K562 (cell line): ENCODE data around the gene HIGD1C. TPM values are rescaled to one million over a fixed set of nuclear protein-coding genes. Genes with fewer than 3 reads are reported as not detected.

Source experiments
- ELF1 ChIP-seq: fragments of 200-800 bp; sonication (Bioruptor generic); IDR thresholded peaks from 2 replicates; pipeline ENCODE4 v1.6.1; 2016; ENCODE audit warnings: missing genetic modification characterization, missing compliant biosample characterization
- JUN ChIP-seq, 2 experiments: sonication (generic) in 1 of 2; formaldehyde crosslinking in 1 of 2; IDR thresholded peaks; 2 replicates each; pipeline versions ENCODE4 v1.6.1 to v1.8.0; 2012 to 2022; ENCODE audit warnings: borderline replicate concordance in 2 of 2, mild to moderate bottlenecking in 2 of 2, improper control_type of control experiment in 1 of 2, low read depth in 1 of 2, low read length in 1 of 2, missing genetic modification reagents in 1 of 2
- MBD1 ChIP-seq: fragments of 250-450 bp; sonication (Bioruptor Pico); IDR thresholded peaks from 2 replicates; pipeline ENCODE4 v1.8.0; 2022; ENCODE audit warnings: inconsistent platforms
- MBD2 ChIP-seq: sonication (generic); IDR thresholded peaks from 2 replicates; pipeline ENCODE4 v1.6.1; 2016; ENCODE audit warnings: low read depth, borderline replicate concordance
- MYBL2 ChIP-seq, 2 experiments: fragments of 450-650 bp in 1 of 2; sonication (generic) in 1 of 2; formaldehyde crosslinking in 1 of 2; IDR thresholded peaks; 2 replicates each; pipeline versions ENCODE4 v1.6.1 to v1.8.1; 2017 to 2022; ENCODE audit warnings: borderline replicate concordance in 1 of 2, inconsistent platforms in 1 of 2, low read depth in 1 of 2, mild to moderate bottlenecking in 1 of 2, missing genetic modification reagents in 1 of 2, moderate library complexity in 1 of 2
- NFIX ChIP-seq: fragments of 250-450 bp; sonication (Bioruptor Pico); IDR thresholded peaks from 2 replicates; pipeline ENCODE4 v1.4.0; 2020; ENCODE audit warnings: low read depth, mild to moderate bottlenecking, moderate library complexity
- PKNOX1 ChIP-seq: fragments of 450-650 bp; IDR thresholded peaks from 2 replicates; pipeline ENCODE4 v1.6.1; 2016
- POLR3A ChIP-seq: IDR thresholded peaks from 2 replicates; pipeline ENCODE4 v1.6.1; 2011; ENCODE audit warnings: borderline replicate concordance, mild to moderate bottlenecking, moderate library complexity; ENCODE audit not compliant: insufficient read length, insufficient read depth; ENCODE audit errors: extremely low read depth
- POU5F1 ChIP-seq: fragments of 150-350 bp; IDR thresholded peaks from 2 replicates; pipeline ENCODE4 v1.6.1; 2014; ENCODE audit warnings: borderline replicate concordance, low read length, low read depth, mild to moderate bottlenecking; ENCODE audit not compliant: partially characterized antibody
- PTTG1 ChIP-seq: fragments of 450-650 bp; IDR thresholded peaks from 2 replicates; pipeline ENCODE4 v1.6.1; 2016; ENCODE audit warnings: low read depth, mild to moderate bottlenecking, missing genetic modification characterization, missing compliant biosample characterization
- RBFOX2 ChIP-seq: fragments of 200-400 bp; formaldehyde crosslinking; IDR thresholded peaks from 2 replicates; pipeline ENCODE4 v1.6.1; 2017; ENCODE audit warnings: low read depth, mild to moderate bottlenecking, low read length, moderate library complexity
- SETDB1 ChIP-seq: IDR thresholded peaks from one replicate; pipeline ENCODE4 v1.6.1; 2012; ENCODE audit warnings: low read length, control low read depth, inconsistent platforms
- STAT6 ChIP-seq: sonication (generic); formaldehyde crosslinking; IDR thresholded peaks from 2 replicates; pipeline ENCODE4 v1.8.1; 2023; ENCODE audit warnings: mild to moderate bottlenecking, missing genetic modification reagents
- ZFP91 ChIP-seq: sonication (generic); formaldehyde crosslinking; IDR thresholded peaks from 2 replicates; pipeline ENCODE4 v1.8.0; 2022; ENCODE audit warnings: mild to moderate bottlenecking, missing genetic modification reagents
- ZNF263 ChIP-seq: sonication (generic); formaldehyde crosslinking; IDR thresholded peaks from 2 replicates; pipeline ENCODE4 v1.8.0; 2022; ENCODE audit warnings: mild to moderate bottlenecking, missing genetic modification reagents, borderline replicate concordance
- ZNF408 ChIP-seq: fragments of 250-450 bp; sonication (Bioruptor Pico); IDR thresholded peaks from 2 replicates; pipeline ENCODE4 v1.4.0; 2020; ENCODE audit warnings: low read depth, mild to moderate bottlenecking, moderate library complexity
- ZNF449 ChIP-seq: fragments of 250-450 bp; sonication (Bioruptor Pico); IDR thresholded peaks from 2 replicates; pipeline ENCODE4 v1.8.0; 2022; ENCODE audit warnings: moderate library complexity, mild to moderate bottlenecking, inconsistent platforms
- ZNF561 ChIP-seq: fragments of 450-650 bp; formaldehyde crosslinking; conservative IDR thresholded peaks from 2 replicates; pipeline ENCODE4 v1.4.0; 2020; ENCODE audit warnings: mild to moderate bottlenecking, moderate library complexity
- ZNF79 ChIP-seq: fragments of 250-450 bp; sonication (Bioruptor Pico); IDR thresholded peaks from 2 replicates; pipeline ENCODE4 v1.4.0; 2020; ENCODE audit warnings: low read depth, mild to moderate bottlenecking, moderate library complexity
- ZSCAN29 ChIP-seq: fragments of 450-650 bp; IDR thresholded peaks from 2 replicates; pipeline ENCODE4 v1.6.1; 2017
- polyA plus RNA-seq, 8 experiments: library from polyadenylated mRNA; depleted of rRNA in 4 of 8; stranded (reverse) in 5 of 8; unstranded in 3 of 8; fragments of >200 nt; fragmentation: Nextera tagmentation in 2 of 8; fragmentation: Illumina TruSeq in 1 of 8; extraction: Ambion mirVana in 2 of 8; extraction: Trizol in 1 of 8; gene quantifications; 2 replicates each; pipeline versions ENCODE4 v1.2.1 to v1.2.3, GENCODE V29; 2011 to 2014; ENCODE audit warnings: inconsistent platforms in 1 of 8, missing spikeins in 1 of 8
- total RNA-seq, 7 experiments: library from RNA; depleted of rRNA in 6 of 7; stranded (reverse); fragments of >200 nt in 6 of 7; fragmentation: Illumina TruSeq in 2 of 7; extraction: Trizol in 2 of 7; gene quantifications; 2 replicates each; pipeline versions ENCODE4 v1.2.1 to v1.2.3, GENCODE V29; 2011 to 2021; ENCODE audit warnings: low replicate concordance in 1 of 7

Gene HIGD1C
- total and polyA plus RNA-seq, 9 of the 15 experiments (the other 6 are each of a cell fraction or from before 2014, with no cell fraction given), result not detected

- TF ChIP-seq MBD2 (no peak), ZNF408 (CRISPR knock-in tag) (no peak), POU5F1 (no peak), SETDB1 (no peak), JUN (IDR thresholded peaks at IDR 0.05; ENCODE audit: borderline replicate concordance, low read depth, low read length) (no peak), JUN (CRISPR knock-in tag; IDR thresholded peaks at IDR 0.05; ENCODE audit: borderline replicate concordance) (no peak), ZSCAN29 (no peak), STAT6 (CRISPR knock-in tag) (no peak), ELF1 (no peak), ZNF449 (CRISPR knock-in tag) (no peak), PTTG1 (tag) (no peak), ZNF79 (no peak), ZFP91 (no peak), POLR3A (no peak), PKNOX1 (no peak), ZNF561 (CRISPR knock-in tag) (no peak), RBFOX2 (peak; percentile 33), MBD1 (CRISPR knock-in tag) (no peak), NFIX (no peak), MYBL2 (IDR thresholded peaks at IDR 0.05; ENCODE audit: low read depth) (no peak), MYBL2 (CRISPR knock-in tag; IDR thresholded peaks at IDR 0.05; ENCODE audit: borderline replicate concordance) (no peak), ZNF263 (CRISPR knock-in tag) (no peak)
Observed at GRCh38 chr12:50924131-50924438, 28.3 kb upstream of the HIGD1C start (continued).
